GM19193 (cell line): ENCODE results near the gene DCLK1.

Experiments
- POLR2A ChIP-seq: IDR thresholded peaks from 4 replicates; pipeline ENCODE4 v1.6.1; 2011; ENCODE audit not compliant: insufficient read depth, insufficient read length; ENCODE audit errors: extremely low read depth

The DCLK1 gene

GRCh38 chr13:35966024-35966423 is 165.2 kb downstream of the DCLK1 start:
- TF ChIP-seq POLR2A = no peak

GRCh38 chr13:35965226-35965927 is 165.8 kb downstream of the DCLK1 start:
- TF ChIP-seq POLR2A = no peak

- no peak for TF ChIP-seq POLR2A
These were observed 166.4 kb downstream of the DCLK1 start for GRCh38 chr13:35964863-35965180.

GRCh38 chr13:35964011-35964862 is 166.9 kb downstream of the DCLK1 start:
- TF ChIP-seq POLR2A = no peak

- TF ChIP-seq POLR2A = no peak
These were observed 169.5 kb downstream of the DCLK1 start for GRCh38 chr13:35961461-35962220.

GRCh38 chr13:35961002-35961401 is 170.2 kb downstream of the DCLK1 start:
- no peak for TF ChIP-seq POLR2A

GRCh38 chr13:35957996-35958395 is 173.2 kb downstream of the DCLK1 start:
- no peak for TF ChIP-seq POLR2A

GRCh38 chr13:35957241-35957731 is 173.9 kb downstream of the DCLK1 start:
- no peak for TF ChIP-seq POLR2A

GRCh38 chr13:35956074-35956473 is 175.1 kb downstream of the DCLK1 start:
- no peak for TF ChIP-seq POLR2A

- no peak for TF ChIP-seq POLR2A
These were observed 177.0 kb downstream of the DCLK1 start for GRCh38 chr13:35954207-35954560.

- no peak for TF ChIP-seq POLR2A
These were observed 177.5 kb downstream of the DCLK1 start for GRCh38 chr13:35953537-35954206.

- TF ChIP-seq POLR2A = no peak
These were observed 183.9 kb downstream of the DCLK1 start for GRCh38 chr13:35947315-35947714.

GRCh38 chr13:35945368-35945767 is 185.8 kb downstream of the DCLK1 start:
- no peak for TF ChIP-seq POLR2A

- TF ChIP-seq POLR2A = no peak
These were observed 189.8 kb downstream of the DCLK1 start for GRCh38 chr13:35941374-35941773.

- no peak for TF ChIP-seq POLR2A
These were observed 190.4 kb downstream of the DCLK1 start for GRCh38 chr13:35940734-35941133.
